Measurements from ENCODE around the gene BAG3. TPM values are rescaled to one million over a fixed set of nuclear protein-coding genes. Genes with fewer than 3 reads are reported as not detected.
A peak's percentile ranks its signal among the peaks of the same experiment; 100 is the strongest.

Gene BAG3
- total RNA-seq, 6 experiments from 2014 or later = 12.5 to 26.0 (median 18.2) TPM

- ATAC-seq (no peak), DNase-seq (no peak)
- TF ChIP-seq CTCF (IDR thresholded peaks at IDR 0.05) (no peak), POLR2A (IDR thresholded peaks at IDR 0.05) (no peak)
- Histone ChIP-seq H3K4me3 (no peak overlapping the region), H3K4me1 (peaks cover 0 to 6% (median 0%) of the 10 kb centered on the region in 4 donors), H3K36me3 (no peaks in the 10 kb centered on the region), H3K27me3 (no peaks in the 10 kb centered on the region), H3K27ac (no peak overlapping the region), H3K9me3 (no peaks in the 10 kb centered on the region)
- 64% methylated on average over 2 of the region's 4 CpGs for WGBS (ENCODE audit: insufficient coverage, low coverage, low lambda C conversion rate, missing lambda C conversion rate)
- intact Hi-C loops (cut with DNase I) = no loop called here
These were observed 13.5 kb upstream of the BAG3 start for GRCh38 chr10:119637631-119638030.

DNA sequence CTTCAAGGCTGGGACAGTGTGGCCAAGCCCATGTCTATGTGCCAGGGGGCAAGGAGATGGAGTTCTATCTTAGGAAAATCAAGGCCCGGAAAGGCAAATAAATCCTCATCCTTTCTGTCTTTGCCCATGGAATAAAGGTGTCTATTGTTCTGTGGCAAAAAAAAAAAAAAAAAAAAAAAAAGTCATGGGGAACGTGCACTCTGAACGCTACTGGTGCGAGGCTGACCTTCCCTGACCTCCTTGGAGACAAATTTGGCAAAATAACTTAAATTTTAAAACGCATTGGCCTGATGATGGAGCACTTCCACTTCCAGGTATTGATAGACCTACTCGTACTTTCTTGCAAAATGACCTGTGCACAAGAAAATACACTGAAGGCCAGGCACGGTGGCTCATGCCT, 12.2 kb upstream of the BAG3 start:
- Histone ChIP-seq H3K27me3 (no peaks in the 10 kb centered on the region), H3K4me1 (peaks cover 0 to 9% (median 3%) of the 10 kb centered on the region in 4 donors), H3K9me3 (no peaks in the 10 kb centered on the region), H3K36me3 (no peaks in the 10 kb centered on the region), H3K27ac (no peak overlapping the region), H3K4me3 (no peak overlapping the region)
- intact Hi-C loops (cut with DNase I) = no loop called here
- ATAC-seq (no peak), DNase-seq (no peak)
- no peak for TF ChIP-seq CTCF (IDR thresholded peaks at IDR 0.05)
- TF ChIP-seq POLR2A (IDR thresholded peaks at IDR 0.05) = no peak
- 43% methylated on average over 7 of the region's 7 CpGs for WGBS (ENCODE audit: insufficient coverage, low coverage, low lambda C conversion rate, missing lambda C conversion rate)

- H3K36me3 ChIP-seq = no peaks in the 10 kb centered on the region
- no peak overlapping the region for H3K4me3 ChIP-seq
- peak overlapping the region in 1 of 3 donors; percentile 45 for H3K27ac ChIP-seq
- peaks cover 0 to 9% (median 3%) of the 10 kb centered on the region in 4 donors for H3K4me1 ChIP-seq
- ATAC-seq = no peak
- TF ChIP-seq CTCF (IDR thresholded peaks at IDR 0.05) (no peak), POLR2A (IDR thresholded peaks at IDR 0.05) (no peak)
- H3K27me3 ChIP-seq = no peaks in the 10 kb centered on the region
- WGBS (ENCODE audit: insufficient coverage, low coverage, low lambda C conversion rate, missing lambda C conversion rate) = 94% methylated on average over 6 of the region's 6 CpGs
- intact Hi-C loops (cut with DNase I) = no loop called here
- DNase-seq = no peak
- H3K9me3 ChIP-seq = no peaks in the 10 kb centered on the region
These were observed 10.8 kb upstream of the BAG3 start for GRCh38 chr10:119640384-119640783.

DNA sequence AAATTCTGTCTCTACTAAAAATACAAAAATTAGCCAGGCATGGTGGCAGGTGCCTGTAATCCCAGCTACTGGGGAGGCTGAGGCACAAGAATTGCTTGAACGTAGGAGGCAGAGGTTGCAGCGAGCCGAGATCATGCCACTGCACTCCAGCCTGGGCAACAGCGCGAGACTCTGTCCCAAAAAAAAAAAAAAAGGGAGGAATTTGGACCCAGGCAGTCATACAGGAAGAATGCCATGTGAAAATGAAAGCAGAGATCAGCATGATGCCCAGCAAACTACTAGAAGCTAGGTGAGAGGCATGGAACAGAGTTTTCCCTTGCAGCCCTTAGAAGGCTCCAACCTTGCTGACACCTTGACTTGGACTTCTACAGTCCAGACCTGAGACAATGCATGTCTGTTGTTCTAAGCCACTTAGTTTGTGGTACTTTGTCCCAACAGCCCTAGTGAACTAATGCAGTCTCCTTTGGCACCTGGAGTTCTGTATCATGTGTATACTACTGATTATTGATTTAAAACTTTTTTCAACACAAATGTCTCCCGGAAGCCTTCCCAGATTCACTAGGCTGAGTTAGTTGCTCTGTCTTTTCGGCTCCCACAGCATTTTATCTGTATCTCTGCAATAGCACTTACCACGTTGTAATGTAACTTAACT, 10.2 kb upstream of the BAG3 start:
- peaks cover 0 to 9% (median 3%) of the 10 kb centered on the region in 4 donors for H3K4me1 ChIP-seq
- TF ChIP-seq CTCF (IDR thresholded peaks at IDR 0.05) (no peak), POLR2A (IDR thresholded peaks at IDR 0.05) (peak; percentile 13)
- 25% methylated on average over 8 of the region's 8 CpGs for WGBS (ENCODE audit: insufficient coverage, low coverage, low lambda C conversion rate, missing lambda C conversion rate)
- H3K36me3 ChIP-seq = no peaks in the 10 kb centered on the region
- intact Hi-C loops (cut with DNase I) = no loop called here
- H3K27me3 ChIP-seq = no peaks in the 10 kb centered on the region
- DNase-seq (no peak), ATAC-seq (peak; percentile 76 to 92 (median 86))
- peak overlapping the region in 1 of 3 donors; percentile 17 for H3K4me3 ChIP-seq
- no peaks in the 10 kb centered on the region for H3K9me3 ChIP-seq
- H3K27ac ChIP-seq = peak overlapping the region in 1 of 3 donors; percentile 45

Data from right lobe of liver (tissue), 6 donors.